Measurements from ENCODE around the gene C1orf174. TPM values are rescaled to one million over a fixed set of nuclear protein-coding genes. Genes with fewer than 3 reads are reported as not detected.

Gene C1orf174
- total RNA-seq (10 to 100 TPM; 11.3 to 15.1 (median 13.2) TPM), polyA plus RNA-seq (11.6 TPM)
- long read RNA-seq, donor 1, transcript C1orf174-201 (4 exons, 1,666 nt) = major isoform, 40 of 43 reads
- long read RNA-seq, donor 1, partial matches to known transcripts = 1 of 43 reads
- long read RNA-seq, donor 1, other reads (novel, unspliced or antisense) = 2 of 43 reads
- long read RNA-seq, donor 2, transcript C1orf174-201 (4 exons, 1,666 nt) = major isoform, 6 of 8 reads
- long read RNA-seq, donor 2, partial matches to known transcripts = 0 of 8 reads
- long read RNA-seq, donor 2, other reads (novel, unspliced or antisense) = 1 of 8 reads
- long read RNA-seq, donor 3, transcript C1orf174-201 (4 exons, 1,666 nt) = major isoform, 111 of 121 reads
- long read RNA-seq, donor 3, partial matches to known transcripts = 3 of 121 reads
- long read RNA-seq, donor 3, other reads (novel, unspliced or antisense) = 7 of 121 reads
- long read RNA-seq, donor 4, transcript C1orf174-201 (4 exons, 1,666 nt) = major isoform, 11 of 13 reads
- long read RNA-seq, donor 4, partial matches to known transcripts = 1 of 13 reads
- long read RNA-seq, donor 4, other reads (novel, unspliced or antisense) = 1 of 13 reads

DNA sequence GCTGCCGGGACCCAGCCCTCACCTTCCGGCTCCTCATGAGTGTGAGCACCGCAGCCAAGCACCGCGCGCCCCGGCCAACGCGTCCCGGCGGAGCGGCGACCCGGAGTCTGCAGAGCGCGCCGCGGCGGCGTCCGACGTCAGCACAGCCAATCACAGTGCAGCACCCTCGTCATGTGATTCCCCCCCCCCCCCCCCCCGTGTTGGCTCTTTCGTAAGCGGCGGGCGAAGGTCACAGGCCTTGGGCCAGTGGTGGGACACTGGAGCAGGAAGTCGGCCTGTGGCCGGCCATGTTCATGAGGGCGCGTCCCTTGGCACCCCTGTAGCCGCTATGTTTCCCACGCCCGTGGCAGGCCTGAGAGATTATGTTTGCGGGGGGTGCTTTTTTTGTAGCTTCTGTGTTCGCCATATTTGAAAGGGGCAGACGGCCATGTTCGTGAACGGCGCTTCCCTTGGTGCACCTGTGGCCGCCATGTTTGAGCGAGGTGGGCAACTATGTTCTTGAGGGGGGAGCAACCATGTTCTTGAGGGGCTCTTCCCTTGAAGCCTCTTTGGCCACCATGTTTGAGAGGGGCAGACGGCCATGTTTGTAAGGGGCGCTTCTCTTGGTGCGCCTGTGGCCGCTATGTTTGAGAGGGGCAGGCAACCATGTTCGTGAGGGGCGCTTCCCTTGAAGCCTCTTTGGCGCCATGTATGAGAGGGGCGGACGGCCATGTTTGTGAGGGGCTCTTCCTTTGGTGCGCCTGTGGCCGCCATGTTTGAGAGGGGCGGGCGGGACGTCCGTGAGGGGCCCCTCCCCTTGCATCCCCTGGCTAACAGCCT, at the start of gene C1orf174:
Gene C1orf174 (minus strand): TSS at position 123 of the 819 bp plus-strand sequence. CDS start 86 bp downstream, at position 37.
- DNase-seq = peak; percentile 97 to 98 (median 98)
- Histone ChIP-seq H3K9me3 (ENCODE audit: control insufficient read depth, low read length) (no peaks in the 10 kb centered on the region), H3K27me3 (ENCODE audit: control insufficient read depth, insufficient read depth) (no peaks in the 10 kb centered on the region), H3K4me3 (ENCODE audit: low read length) (peak within 1 kb of the TSS; percentile 61), H3K27ac (ENCODE audit: low read length) (peak within 1 kb of the TSS; percentile 97), H3K4me1 (ENCODE audit: control insufficient read depth, insufficient read depth, low read length) (no peaks in the 10 kb centered on the region)
- WGBS = under 1% methylated on average over 58 of the region's 58 CpGs
- peak; percentile 94 for ATAC-seq
- intact Hi-C loops (cut with DNase I) = no loop called here

DNA sequence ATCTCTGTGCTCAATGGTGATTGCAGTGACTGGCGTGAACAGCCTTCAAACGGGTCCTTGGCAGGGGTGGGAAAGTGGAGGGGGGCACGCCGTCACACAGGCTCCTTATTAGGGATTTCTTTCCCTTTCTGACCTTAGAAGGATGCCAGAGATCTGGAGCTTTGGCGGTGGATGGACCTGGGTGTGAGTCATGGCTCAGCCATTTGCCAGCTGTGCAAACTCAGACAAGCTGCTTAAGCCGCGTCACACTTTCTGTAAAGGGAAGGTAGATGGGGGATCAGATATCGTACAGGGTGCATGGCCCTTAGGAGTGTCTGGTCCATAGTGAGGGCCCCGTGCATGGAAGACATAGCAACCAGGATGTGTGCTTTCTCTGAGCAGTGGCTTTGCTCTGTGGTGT, 48.3 kb upstream of the C1orf174 start:
- intact Hi-C loops (cut with DNase I) = no loop called here
- no peak for ATAC-seq
- DNase-seq = no peak
- no peaks in the 10 kb centered on the region for H3K4me1 ChIP-seq (ENCODE audit: control insufficient read depth, insufficient read depth, low read length)
- H3K27ac ChIP-seq (ENCODE audit: low read length) = no peak overlapping the region
- H3K4me3 ChIP-seq (ENCODE audit: low read length) = no peak overlapping the region
- no peaks in the 10 kb centered on the region for H3K27me3 ChIP-seq (ENCODE audit: control insufficient read depth, insufficient read depth)
- 80% methylated on average over 9 of the region's 9 CpGs for WGBS
- no peaks in the 10 kb centered on the region for H3K9me3 ChIP-seq (ENCODE audit: control insufficient read depth, low read length)

DNA sequence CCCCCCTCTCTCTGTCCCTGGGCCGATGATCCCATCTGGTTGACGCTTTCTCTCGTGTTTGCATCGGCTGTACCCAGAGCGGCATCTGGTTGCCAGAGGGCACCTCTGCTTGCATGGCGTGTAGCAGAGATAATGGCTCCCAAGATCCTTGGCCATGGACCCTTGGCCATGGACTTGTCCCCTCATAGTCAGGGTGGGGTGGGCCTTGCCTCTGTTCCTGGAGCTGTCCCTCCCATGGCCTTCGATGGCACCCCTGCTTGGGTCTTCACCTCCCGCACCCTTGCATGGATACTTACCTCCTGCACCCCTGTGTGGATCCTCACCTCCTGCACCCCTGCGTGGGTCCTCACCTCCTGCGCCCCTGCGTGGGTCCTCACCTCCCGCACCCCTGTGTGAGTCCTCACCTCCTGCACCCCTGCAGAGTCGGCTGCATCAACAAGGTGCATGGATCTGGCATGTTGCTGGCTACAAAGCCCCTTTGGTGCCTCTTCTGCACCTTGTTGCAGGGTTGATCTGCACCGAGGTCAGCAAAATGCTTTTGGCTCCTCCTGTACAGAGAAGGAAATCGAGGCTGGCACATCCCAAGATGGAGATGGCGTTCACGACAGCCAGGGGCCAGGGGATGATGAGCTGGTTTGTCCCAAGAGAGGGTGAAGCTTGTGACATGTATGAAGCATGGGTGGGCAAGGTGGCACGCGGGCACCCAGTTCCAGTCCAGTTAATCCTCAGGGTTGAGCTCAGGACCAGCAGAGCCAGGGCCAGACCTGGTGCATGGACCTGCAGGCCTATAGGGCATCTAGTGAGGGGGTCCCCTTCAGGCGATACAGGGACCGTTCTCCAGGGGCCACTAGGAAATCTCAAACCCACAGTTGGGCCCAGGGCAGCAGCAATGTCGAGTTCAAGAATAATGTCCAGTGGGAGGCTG, 46.1 kb upstream of the C1orf174 start:
- ATAC-seq = no peak
- no peak overlapping the region for H3K4me3 ChIP-seq (ENCODE audit: low read length)
- WGBS = 81% methylated on average over 22 of the region's 22 CpGs
- DNase-seq = no peak
- intact Hi-C loops (cut with DNase I) = no loop called here
- H3K9me3 ChIP-seq (ENCODE audit: control insufficient read depth, low read length) = no peaks in the 10 kb centered on the region
- no peaks in the 10 kb centered on the region for H3K27me3 ChIP-seq (ENCODE audit: control insufficient read depth, insufficient read depth)
- H3K4me1 ChIP-seq (ENCODE audit: control insufficient read depth, insufficient read depth, low read length) = no peaks in the 10 kb centered on the region
- H3K27ac ChIP-seq (ENCODE audit: low read length) = no peak overlapping the region

DNA sequence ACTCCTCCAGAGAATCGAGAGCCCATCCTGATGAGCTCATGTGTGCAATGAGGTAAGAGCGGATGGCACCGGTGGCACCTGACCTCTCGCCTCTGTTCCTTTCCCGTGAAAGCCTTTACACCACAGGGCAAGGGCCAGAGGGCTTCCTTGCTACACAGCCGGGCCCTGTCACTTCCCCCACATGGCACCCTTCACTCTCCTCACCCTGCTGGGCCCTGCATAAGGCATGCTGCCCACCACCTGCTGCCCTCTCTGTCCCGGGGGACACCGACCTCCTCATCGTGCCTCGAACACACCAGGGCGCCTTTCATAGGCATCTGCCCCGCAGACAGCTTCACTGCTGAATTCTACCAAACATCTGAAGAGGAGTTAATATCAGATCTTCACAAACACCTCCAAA, 45.1 kb upstream of the C1orf174 start:
- intact Hi-C loops (cut with DNase I) = no loop called here
- Histone ChIP-seq H3K4me3 (ENCODE audit: low read length) (no peak overlapping the region), H3K9me3 (ENCODE audit: control insufficient read depth, low read length) (no peaks in the 10 kb centered on the region), H3K4me1 (ENCODE audit: control insufficient read depth, insufficient read depth, low read length) (no peaks in the 10 kb centered on the region), H3K27me3 (ENCODE audit: control insufficient read depth, insufficient read depth) (no peaks in the 10 kb centered on the region), H3K27ac (ENCODE audit: low read length) (no peak overlapping the region)
- no peak for ATAC-seq
- WGBS = 78% methylated on average over 12 of the region's 12 CpGs
- DNase-seq = no peak

DNA sequence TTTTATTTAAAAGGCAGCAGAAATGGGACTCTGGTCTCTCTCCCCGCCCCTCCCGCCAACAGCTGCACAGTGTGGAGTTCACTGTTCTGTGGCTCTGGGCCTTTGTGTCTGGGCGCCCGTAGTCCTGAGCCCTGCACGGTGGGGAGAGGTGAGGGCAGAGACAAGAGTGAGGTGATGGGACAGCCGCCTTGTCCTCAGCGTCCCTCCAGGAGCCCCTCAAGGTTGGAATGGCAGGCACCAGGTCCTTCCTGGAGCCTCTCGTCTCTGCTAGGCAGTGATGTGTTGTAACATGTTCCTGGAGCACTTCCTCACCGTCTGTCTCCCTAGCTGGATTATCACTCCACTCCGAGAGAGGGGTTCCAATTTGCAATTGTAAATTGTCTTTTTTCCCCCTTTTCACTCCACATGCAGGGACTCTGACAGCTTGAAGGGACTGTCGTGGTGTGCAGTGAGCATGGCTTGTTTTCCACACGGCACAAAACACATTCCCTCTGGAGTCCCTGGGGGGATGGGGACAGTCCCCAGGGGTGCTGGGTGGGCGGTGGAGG, 44.6 kb upstream of the C1orf174 start:
- 65% methylated on average over 13 of the region's 13 CpGs for WGBS
- no peaks in the 10 kb centered on the region for H3K4me1 ChIP-seq (ENCODE audit: control insufficient read depth, insufficient read depth, low read length)
- ATAC-seq (no peak), DNase-seq (no peak)
- H3K4me3 ChIP-seq (ENCODE audit: low read length) = no peak overlapping the region
- intact Hi-C loops (cut with DNase I) = no loop called here
- no peaks in the 10 kb centered on the region for H3K9me3 ChIP-seq (ENCODE audit: control insufficient read depth, low read length)
- H3K27ac ChIP-seq (ENCODE audit: low read length) = no peak overlapping the region
- no peaks in the 10 kb centered on the region for H3K27me3 ChIP-seq (ENCODE audit: control insufficient read depth, insufficient read depth)

DNA sequence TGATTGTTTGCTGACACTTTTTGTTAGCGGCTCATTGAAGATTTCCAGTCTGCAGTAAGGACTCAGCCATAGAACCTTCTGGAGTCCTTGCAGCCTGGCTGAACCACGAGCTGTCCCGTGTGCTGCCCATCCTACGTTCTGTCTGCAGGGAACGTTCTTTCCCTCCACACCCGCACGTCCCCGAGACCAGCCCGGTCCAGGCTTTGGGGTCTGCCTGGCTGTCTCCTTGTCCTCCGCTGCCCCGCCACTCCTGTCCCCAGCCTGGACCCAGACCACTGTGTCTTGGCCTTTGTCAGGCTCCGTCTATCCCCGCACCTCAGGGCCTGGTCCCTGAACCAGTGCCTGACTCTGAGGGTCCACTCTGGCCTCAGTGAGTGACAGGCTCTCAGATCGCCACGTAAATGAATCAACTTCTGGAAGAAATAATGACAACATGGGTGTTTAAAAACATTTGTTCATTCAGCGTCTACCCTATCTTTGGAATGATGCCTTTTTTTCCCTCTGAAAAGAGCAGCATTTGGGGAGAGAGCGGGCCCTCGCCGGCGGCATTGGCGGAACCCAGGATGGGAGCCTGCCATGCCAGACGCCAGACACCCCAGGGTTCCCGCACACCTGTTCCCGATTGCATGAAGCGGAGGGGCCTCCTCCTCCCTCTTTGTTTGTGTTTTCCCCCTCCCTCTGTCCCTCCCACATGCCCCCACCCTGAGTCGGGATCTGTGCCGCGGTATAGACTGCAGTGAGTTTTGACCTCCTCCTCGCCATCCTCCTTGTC, 43.9 kb upstream of the C1orf174 start:
- ATAC-seq (no peak), DNase-seq (no peak)
- intact Hi-C loops (cut with DNase I) = no loop called here
- Histone ChIP-seq H3K27me3 (ENCODE audit: control insufficient read depth, insufficient read depth) (no peaks in the 10 kb centered on the region), H3K4me3 (ENCODE audit: low read length) (no peak overlapping the region), H3K9me3 (ENCODE audit: control insufficient read depth, low read length) (no peaks in the 10 kb centered on the region), H3K27ac (ENCODE audit: low read length) (no peak overlapping the region), H3K4me1 (ENCODE audit: control insufficient read depth, insufficient read depth, low read length) (no peaks in the 10 kb centered on the region)
- WGBS = 85% methylated on average over 29 of the region's 29 CpGs

DNA sequence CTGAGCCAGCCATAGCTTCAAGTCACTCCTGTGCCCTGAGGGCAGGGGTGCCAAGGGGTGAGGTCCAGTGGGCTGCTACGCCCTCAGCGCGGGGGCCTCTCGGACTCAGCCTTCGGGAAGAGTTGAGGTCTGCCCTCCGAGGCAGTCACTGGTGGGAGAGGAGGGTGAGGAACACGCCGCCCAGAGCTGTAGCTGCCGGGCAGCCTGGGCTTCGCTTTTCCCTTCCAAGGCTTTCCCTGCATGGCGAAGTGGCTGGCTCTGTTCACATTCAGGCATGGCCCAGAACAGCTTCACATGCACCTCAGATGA, 43.0 kb upstream of the C1orf174 start:
- Histone ChIP-seq H3K4me1 (ENCODE audit: control insufficient read depth, insufficient read depth, low read length) (no peaks in the 10 kb centered on the region), H3K27me3 (ENCODE audit: control insufficient read depth, insufficient read depth) (no peaks in the 10 kb centered on the region), H3K9me3 (ENCODE audit: control insufficient read depth, low read length) (no peaks in the 10 kb centered on the region), H3K27ac (ENCODE audit: low read length) (no peak overlapping the region), H3K4me3 (ENCODE audit: low read length) (no peak overlapping the region)
- DNase-seq = no peak
- no peak for ATAC-seq
- WGBS = 85% methylated on average over 11 of the region's 11 CpGs
- intact Hi-C loops (cut with DNase I) = no loop called here

DNA sequence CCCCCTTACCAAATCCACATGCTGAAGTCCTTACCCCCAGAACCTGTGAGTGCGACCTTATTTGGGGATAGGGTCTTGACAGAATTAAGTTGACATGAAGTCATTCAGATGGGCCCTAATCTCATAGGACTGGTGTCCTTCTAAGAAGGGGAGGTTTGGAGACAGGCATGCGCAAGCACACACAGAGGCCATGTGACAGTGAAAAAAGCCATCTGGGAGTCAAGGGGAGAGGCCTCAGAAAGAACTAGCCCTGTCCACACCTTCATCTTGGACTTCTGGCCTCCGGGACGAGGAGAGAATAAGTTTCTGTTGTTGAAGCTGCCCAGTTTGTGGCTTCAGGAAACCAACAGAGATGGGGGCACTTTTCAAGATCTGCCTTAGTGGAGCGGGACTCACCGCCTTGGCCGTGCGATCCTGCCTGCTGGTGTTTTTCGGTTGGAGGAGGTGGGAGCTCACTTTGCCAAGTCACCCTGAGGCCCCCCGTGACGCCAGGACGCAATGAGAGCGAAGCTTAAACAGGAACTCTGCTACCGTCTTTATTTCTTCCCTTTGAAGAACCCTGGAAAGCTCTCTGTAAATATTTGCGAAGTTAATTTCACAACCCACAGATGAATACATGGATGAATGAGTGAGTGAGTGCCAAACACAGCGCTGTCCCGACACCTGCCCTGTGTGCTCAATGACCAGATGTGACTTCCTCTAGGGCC, 42.5 kb upstream of the C1orf174 start:
- intact Hi-C loops (cut with DNase I) = no loop called here
- no peaks in the 10 kb centered on the region for H3K9me3 ChIP-seq (ENCODE audit: control insufficient read depth, low read length)
- ATAC-seq (no peak), DNase-seq (no peak)
- 78% methylated on average over 17 of the region's 17 CpGs for WGBS
- no peak overlapping the region for H3K27ac ChIP-seq (ENCODE audit: low read length)
- no peaks in the 10 kb centered on the region for H3K27me3 ChIP-seq (ENCODE audit: control insufficient read depth, insufficient read depth)
- no peak overlapping the region for H3K4me3 ChIP-seq (ENCODE audit: low read length)
- no peaks in the 10 kb centered on the region for H3K4me1 ChIP-seq (ENCODE audit: control insufficient read depth, insufficient read depth, low read length)

DNA sequence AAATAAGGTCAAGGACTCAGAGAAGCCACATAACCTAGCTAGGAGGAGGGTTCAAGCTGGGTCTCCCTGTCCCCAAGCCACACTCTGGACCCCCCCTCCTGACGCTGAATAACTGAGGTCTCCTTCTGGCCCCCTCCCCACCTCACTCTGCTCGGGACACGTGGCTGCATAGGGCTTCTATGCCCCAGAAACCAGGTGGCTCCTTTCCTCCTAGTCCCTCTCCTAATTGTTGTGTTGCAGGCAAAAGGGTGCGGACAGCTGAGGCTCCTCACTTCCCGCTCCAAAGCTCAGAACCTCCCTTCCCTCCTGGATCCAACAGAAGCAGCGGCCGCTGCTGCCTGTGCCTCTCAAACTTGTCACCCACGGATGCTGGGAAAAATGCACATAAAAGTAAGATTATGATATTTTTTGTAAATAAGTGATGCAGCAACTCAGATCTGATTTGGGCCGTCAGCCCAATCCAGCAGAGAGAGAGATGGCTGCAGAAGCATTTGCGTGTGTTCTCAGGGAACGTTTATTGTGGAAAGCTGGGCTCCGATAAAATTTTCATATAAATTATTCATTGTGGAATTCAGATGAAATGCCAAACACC, 40.8 kb upstream of the C1orf174 start:
- Histone ChIP-seq H3K9me3 (ENCODE audit: control insufficient read depth, low read length) (no peaks in the 10 kb centered on the region), H3K4me1 (ENCODE audit: control insufficient read depth, insufficient read depth, low read length) (no peaks in the 10 kb centered on the region), H3K4me3 (ENCODE audit: low read length) (no peak overlapping the region), H3K27ac (ENCODE audit: low read length) (no peak overlapping the region), H3K27me3 (ENCODE audit: control insufficient read depth, insufficient read depth) (no peaks in the 10 kb centered on the region)
- intact Hi-C loops (cut with DNase I) = no loop called here
- ATAC-seq (no peak), DNase-seq (no peak)
- WGBS = 51% methylated on average over 12 of the region's 12 CpGs
